OCI-M2 (cell line): Measurements from ENCODE around the gene FCHO2.
"Not testable (repeated sequence)": the region's sequence is repeated elsewhere in the genome, so short reads cannot be mapped to it uniquely, and the experiment has no call there.

ENCODE experiments used
- DNase-seq: peaks from one replicate; lab custom pipeline; 2025; ENCODE audit not compliant: unreplicated experiment; lab: John Stamatoyannopoulos, UW

Gene FCHO2

GRCh38 chr5:72955768-72956323, at the start of gene FCHO2:
FCHO2 (plus strand) TSS chr5:72956041; CDS start chr5:72956097, 56 bp downstream.
- peak; percentile 76 for DNase-seq

GRCh38 chr5:72906806-72907205, 49.0 kb upstream of the FCHO2 start:
- DNase-seq, result no peak

- DNase-seq, result no peak
These were observed 47.2 kb upstream of the FCHO2 start for GRCh38 chr5:72908664-72909063.

- DNase-seq, result no peak
These were observed 38.5 kb upstream of the FCHO2 start for GRCh38 chr5:72917371-72917776.

GRCh38 chr5:72920690-72921502, 34.9 kb upstream of the FCHO2 start:
- DNase-seq, result no peak

- DNase-seq, result no peak
These were observed 34.0 kb upstream of the FCHO2 start for GRCh38 chr5:72921886-72922285.

GRCh38 chr5:72922422-72922821, 33.4 kb upstream of the FCHO2 start:
- DNase-seq, result no peak

- DNase-seq, result no peak
These were observed 30.4 kb upstream of the FCHO2 start for GRCh38 chr5:72925336-72926010.

GRCh38 chr5:72932686-72933085, 23.2 kb upstream of the FCHO2 start:
- DNase-seq, result not testable (repeated sequence)

- not testable (repeated sequence) for DNase-seq
These were observed 20.7 kb upstream of the FCHO2 start for GRCh38 chr5:72934953-72935725.

GRCh38 chr5:72936893-72937292, 18.9 kb upstream of the FCHO2 start:
- DNase-seq, result no peak

- no peak for DNase-seq
These were observed 18.3 kb upstream of the FCHO2 start for GRCh38 chr5:72937517-72938061.

GRCh38 chr5:72938206-72938605, 17.6 kb upstream of the FCHO2 start:
- no peak for DNase-seq

GRCh38 chr5:72940082-72940481, 15.8 kb upstream of the FCHO2 start:
- DNase-seq, result no peak

GRCh38 chr5:72943307-72943706, 12.5 kb upstream of the FCHO2 start:
- DNase-seq, result no peak

- DNase-seq, result no peak
These were observed 8.3 kb upstream of the FCHO2 start for GRCh38 chr5:72947498-72947897.

- DNase-seq, result no peak
These were observed 6.4 kb upstream of the FCHO2 start for GRCh38 chr5:72949481-72949880.

GRCh38 chr5:72951671-72952468, 4.0 kb upstream of the FCHO2 start:
- no peak for DNase-seq

GRCh38 chr5:72954389-72954788, 1.5 kb upstream of the FCHO2 start:
- DNase-seq, result no peak

GRCh38 chr5:72955143-72955767, 586 bp upstream of the FCHO2 start:
- no peak for DNase-seq
